Kidney (tissue), 14 donors: ENCODE measurements around the gene PACS1. TPM values are rescaled to one million over a fixed set of nuclear protein-coding genes. Genes with fewer than 3 reads are reported as not detected.
"Not testable (repeated sequence)": the region's sequence is repeated elsewhere in the genome, so short reads cannot be mapped to it uniquely, and the experiment has no call there.

Source experiments
- DNase-seq, 5 donors: peaks; one replicate each; pipeline ENCODE4 v3.0.0-alpha.2; 2013 to 2020
- FAIRE-seq: peaks from 2 replicates; lab custom pipeline; 2012; peaks lifted over from hg19 to GRCh38; lab: Jason Lieb, UNC
- H3K27ac ChIP-seq, 2 donors: one replicate each; pipeline ENCODE4 v1.7.0; 2013; ENCODE audit warnings: low read depth in 2 of 2, low read length in 2 of 2, inconsistent platforms in 1 of 2
- H3K27me3 ChIP-seq: one replicate; pipeline ENCODE4 v1.7.1; 2013; ENCODE audit warnings: low read length, inconsistent platforms; ENCODE audit not compliant: control insufficient read depth, insufficient read depth
- H3K36me3 ChIP-seq, 3 donors: one replicate each; pipeline versions ENCODE4 v1.7.0 to v1.7.1; 2013; ENCODE audit warnings: low read length in 3 of 3, control low read depth in 1 of 3, inconsistent platforms in 1 of 3; ENCODE audit not compliant: insufficient read depth in 3 of 3, control insufficient read depth in 2 of 3
- H3K4me1 ChIP-seq, 3 donors: one replicate each; pipeline versions ENCODE4 v1.7.0 to v1.7.1; 2013; ENCODE audit warnings: low read length in 3 of 3, inconsistent platforms in 1 of 3, low read depth in 1 of 3; ENCODE audit not compliant: control insufficient read depth in 2 of 3, insufficient read depth in 2 of 3
- H3K4me3 ChIP-seq, 3 donors: one replicate each; pipeline versions ENCODE4 v1.7.0 to v1.8.1; 2013; ENCODE audit warnings: low read length in 3 of 3, control low read depth in 1 of 3, inconsistent platforms in 1 of 3
- H3K9ac ChIP-seq, 3 donors: one replicate each; pipeline versions ENCODE4 v1.7.0 to v1.7.1; 2013; ENCODE audit warnings: low read length in 3 of 3, control low read depth in 1 of 3, inconsistent platforms in 1 of 3
- H3K9me3 ChIP-seq, 3 donors: one replicate each; pipeline versions ENCODE4 v1.7.0 to v1.7.1; 2013; ENCODE audit warnings: low read length in 3 of 3, control low read depth in 1 of 3, inconsistent platforms in 1 of 3; ENCODE audit not compliant: control insufficient read depth in 2 of 3, insufficient read depth in 1 of 3
- intact Hi-C: fragments of 100-400 bp; cut with DNase I; formaldehyde crosslinking; loops from one replicate; pipeline ENCODE4 v1.11.1; 2022
- polyA plus RNA-seq: library from polyadenylated mRNA; stranded (reverse); fragments of 350-450 nt; fragmentation: Illumina TruSeq; extraction: RNeasy Lipid Tissue Mini Kit (QIAGEN cat#74804); gene quantifications from one replicate; pipeline ENCODE4 v1.2.3, GENCODE V29; 2014; ENCODE audit warnings: low read depth, low replicate concordance; ENCODE audit not compliant: insufficient read depth
- total RNA-seq: library from RNA; stranded (reverse); fragmentation: NEBNext Ultra II Directional; extraction: Animal tissue kit (Norgen Biotek cat#: 25700); gene quantifications from one replicate; pipeline ENCODE4 v1.2.1, GENCODE V29; 2021
- TF ChIP-seq, protein P1 (sequence below): IDR thresholded peaks from 3 replicates; pipeline ENCODE4 v1.5.1; 2012; ENCODE audit warnings: mild to moderate bottlenecking, moderate library complexity, borderline replicate concordance; ENCODE audit not compliant: insufficient read depth; ENCODE audit errors: extremely low read depth
- donor health status: control.
- donor health status: control.
- donor health status: control.
- donor health status: control.
- donor health status: control.
- donor health status: DM: yes; HTN: yes; CAD: no.
- donor health status: Normal renal cell carcinoma (clear cell type).

Gene PACS1
- total and polyA plus RNA-seq, 2 donors from 2014 or later, result 23.7 to 91.8 TPM

DNA sequence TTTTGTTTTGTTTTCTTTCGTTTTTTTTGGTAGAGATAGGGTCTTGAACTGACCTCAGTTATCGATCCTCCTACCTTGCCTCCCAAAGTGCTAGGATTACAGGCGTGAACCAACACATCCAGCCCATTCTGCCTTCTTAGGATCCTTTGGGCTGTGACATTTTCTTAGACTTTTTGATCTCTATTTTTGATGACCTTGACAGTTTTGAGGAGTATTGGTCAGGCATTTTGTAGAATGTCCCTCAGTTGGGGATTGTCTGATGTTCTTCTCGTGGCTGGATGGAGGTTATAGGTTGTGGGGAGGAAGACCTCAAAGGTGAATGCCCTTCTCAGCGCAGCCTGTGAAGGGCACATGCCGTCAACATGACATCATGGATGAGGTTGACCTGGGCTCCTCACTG lies 178.8 kb downstream of the PACS1 start:
- TF ChIP-seq, protein P1, sequence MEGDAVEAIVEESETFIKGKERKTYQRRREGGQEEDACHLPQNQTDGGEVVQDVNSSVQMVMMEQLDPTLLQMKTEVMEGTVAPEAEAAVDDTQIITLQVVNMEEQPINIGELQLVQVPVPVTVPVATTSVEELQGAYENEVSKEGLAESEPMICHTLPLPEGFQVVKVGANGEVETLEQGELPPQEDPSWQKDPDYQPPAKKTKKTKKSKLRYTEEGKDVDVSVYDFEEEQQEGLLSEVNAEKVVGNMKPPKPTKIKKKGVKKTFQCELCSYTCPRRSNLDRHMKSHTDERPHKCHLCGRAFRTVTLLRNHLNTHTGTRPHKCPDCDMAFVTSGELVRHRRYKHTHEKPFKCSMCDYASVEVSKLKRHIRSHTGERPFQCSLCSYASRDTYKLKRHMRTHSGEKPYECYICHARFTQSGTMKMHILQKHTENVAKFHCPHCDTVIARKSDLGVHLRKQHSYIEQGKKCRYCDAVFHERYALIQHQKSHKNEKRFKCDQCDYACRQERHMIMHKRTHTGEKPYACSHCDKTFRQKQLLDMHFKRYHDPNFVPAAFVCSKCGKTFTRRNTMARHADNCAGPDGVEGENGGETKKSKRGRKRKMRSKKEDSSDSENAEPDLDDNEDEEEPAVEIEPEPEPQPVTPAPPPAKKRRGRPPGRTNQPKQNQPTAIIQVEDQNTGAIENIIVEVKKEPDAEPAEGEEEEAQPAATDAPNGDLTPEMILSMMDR, result no peak
- FAIRE-seq (no peak), DNase-seq (no peak)
- Histone ChIP-seq H3K9ac (no peak overlapping the region), H3K9me3 (no peaks in the 10 kb centered on the region), H3K36me3 (peaks cover 0 to 3% (median 0%) of the 10 kb centered on the region in 3 donors), H3K27me3 (no peaks in the 10 kb centered on the region), H3K27ac (no peak overlapping the region), H3K4me1 (no peaks in the 10 kb centered on the region), H3K4me3 (no peak overlapping the region)
- intact Hi-C loops, result no loop called here

- FAIRE-seq, result no peak
- no peaks in the 10 kb centered on the region for H3K27me3 ChIP-seq
- H3K36me3 ChIP-seq, result no peaks in the 10 kb centered on the region
- H3K9me3 ChIP-seq, result no peaks in the 10 kb centered on the region
- H3K4me3 ChIP-seq, result no peak overlapping the region
- TF ChIP-seq, protein P1, result no peak
- intact Hi-C loops, result no loop called here
- no peak for DNase-seq
- peaks cover 0 to 2% (median 0%) of the 10 kb centered on the region in 3 donors for H3K4me1 ChIP-seq
- no peak overlapping the region for H3K27ac ChIP-seq
- no peak overlapping the region for H3K9ac ChIP-seq
Measured at GRCh38 chr11:66251809-66252208, 181.7 kb downstream of the PACS1 start.

DNA sequence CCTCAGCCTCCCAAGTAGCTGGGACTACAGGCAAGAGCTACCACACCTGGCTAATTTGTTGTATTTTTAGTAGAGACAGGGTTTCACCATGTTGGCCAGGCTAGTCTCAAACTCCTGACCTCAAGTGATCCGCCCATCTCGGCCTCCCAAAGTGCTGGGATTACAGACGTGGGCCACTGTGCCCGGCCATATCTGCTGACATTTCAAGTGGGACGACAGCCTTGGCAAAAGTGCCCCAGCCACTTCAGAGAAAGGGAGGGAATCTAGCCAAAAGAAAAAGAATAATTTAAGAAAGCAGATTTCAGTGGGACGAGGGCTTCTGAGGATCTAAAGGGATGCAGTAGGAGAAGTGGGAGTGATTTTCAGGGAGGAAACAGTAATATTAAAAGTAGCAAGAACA lies 183.0 kb downstream of the PACS1 start:
- DNase-seq, H3K9me3 ChIP-seq, H3K9ac ChIP-seq, FAIRE-seq, intact Hi-C loops, H3K27me3 ChIP-seq, H3K4me3 ChIP-seq, H3K4me1 ChIP-seq, H3K36me3 ChIP-seq, H3K27ac ChIP-seq: not testable (repeated sequence)

- TF ChIP-seq, protein P1, result no peak
- Histone ChIP-seq H3K9ac (peak overlapping the region in 2 of 3 donors; percentile 44 to 80), H3K27me3 (no peaks in the 10 kb centered on the region), H3K4me3 (peak overlapping the region; percentile 15 to 85 (median 54)), H3K36me3 (peaks cover 0 to 6% (median 4%) of the 10 kb centered on the region in 3 donors), H3K27ac (no peak overlapping the region), H3K9me3 (no peaks in the 10 kb centered on the region), H3K4me1 (peaks cover 0 to 12% (median 4%) of the 10 kb centered on the region in 3 donors)
- intact Hi-C loops, result no loop called here
- FAIRE-seq, result no peak
- no peak for DNase-seq
Measured at GRCh38 chr11:66258473-66258893, 188.4 kb downstream of the PACS1 start.
